DOHH2 (cell line): ENCODE data around the gene ADAMTSL5.

Experiments used
- CTCF ChIP-seq: fragments of 200-600 bp; sonication (generic); IDR thresholded peaks from one replicate; pipeline ENCODE4 v1.5.1; 2014; ENCODE audit warnings: antibody characterized with exemption, mild to moderate bottlenecking, low read depth, low read length; ENCODE audit not compliant: poor library complexity, severe bottlenecking
- EZH2phosphoT487 ChIP-seq: fragments of 200-600 bp; sonication (generic); IDR thresholded peaks from 2 replicates; pipeline ENCODE4 v1.6.1; 2017; ENCODE audit warnings: borderline replicate concordance, mild to moderate bottlenecking, antibody characterized with exemption, low read length, moderate library complexity, mixed read lengths

- TF ChIP-seq CTCF (no peak), EZH2phosphoT487 (no peak)
Measured at GRCh38 chr19:1481893-1482360, 30.9 kb downstream of the ADAMTSL5 start.
